Pons (tissue), 1 donor: ENCODE measurements around the gene HHAT.
"Not testable (repeated sequence)": the region's sequence is repeated elsewhere in the genome, so short reads cannot be mapped to it uniquely, and the experiment has no call there.

ENCODE experiments used
- DNase-seq: peaks from one replicate; pipeline ENCODE4 v3.0.0-alpha.2; 2016; ENCODE audit warnings: low spot score

HHAT gene

DNA sequence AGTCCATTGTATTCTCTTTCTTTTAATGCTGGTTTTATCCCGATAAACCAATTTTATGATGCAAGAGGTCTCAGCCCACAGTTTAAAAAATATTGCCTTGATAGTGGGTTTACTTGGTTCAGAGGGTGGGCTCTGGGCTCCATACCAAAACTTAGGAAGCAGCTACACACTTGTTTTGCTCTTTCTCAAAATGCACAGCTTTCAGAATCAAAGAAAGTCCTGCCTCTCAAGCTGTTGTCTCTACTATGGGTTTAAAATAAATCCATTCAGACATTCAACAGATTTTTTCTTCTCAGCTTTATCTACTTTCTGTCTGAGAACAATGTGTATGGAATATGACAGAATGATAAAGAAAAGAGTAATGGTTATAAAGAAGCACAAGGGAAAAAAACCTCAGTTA is 14.8 kb upstream of the HHAT start:
- DNase-seq, result no peak

DNA sequence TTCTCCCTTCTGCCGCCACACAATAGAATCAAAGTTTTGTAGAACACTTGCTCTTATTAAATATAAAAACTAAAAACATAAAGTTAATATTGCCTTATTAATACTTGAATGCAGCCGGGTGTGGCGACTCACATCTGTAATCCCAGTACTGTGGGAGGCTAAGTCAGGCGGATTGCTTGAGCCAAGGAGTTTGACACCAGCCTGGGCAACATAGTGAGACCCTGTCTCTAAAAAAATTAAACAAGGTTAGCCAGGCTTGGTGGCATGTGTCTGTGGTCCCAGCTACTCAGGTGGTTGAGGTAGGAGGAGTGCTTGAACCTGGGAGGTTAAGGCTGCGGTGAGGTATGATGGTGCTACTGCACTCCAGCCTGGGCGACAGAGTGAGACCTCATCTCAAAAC is 13.2 kb upstream of the HHAT start:
- no peak for DNase-seq

DNA sequence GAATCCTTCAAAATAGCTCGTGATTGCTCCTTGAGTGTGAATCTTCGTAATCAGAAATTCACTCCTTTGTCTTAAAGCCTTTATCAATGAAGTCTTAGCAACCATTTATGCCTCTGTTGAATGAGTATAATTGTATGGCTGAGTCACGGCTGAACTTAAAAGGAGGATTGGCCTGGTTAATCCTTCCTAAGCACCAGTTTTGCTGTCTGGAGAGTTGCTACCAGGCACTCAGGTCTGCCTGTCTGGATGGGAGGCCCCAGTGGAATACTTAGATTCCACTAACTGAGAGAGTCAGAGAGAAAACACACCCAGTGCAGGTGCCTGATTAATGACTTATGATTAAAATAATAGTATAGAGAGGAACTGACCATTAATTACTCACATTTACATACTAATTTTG is 7.6 kb upstream of the HHAT start:
- no peak for DNase-seq

DNA sequence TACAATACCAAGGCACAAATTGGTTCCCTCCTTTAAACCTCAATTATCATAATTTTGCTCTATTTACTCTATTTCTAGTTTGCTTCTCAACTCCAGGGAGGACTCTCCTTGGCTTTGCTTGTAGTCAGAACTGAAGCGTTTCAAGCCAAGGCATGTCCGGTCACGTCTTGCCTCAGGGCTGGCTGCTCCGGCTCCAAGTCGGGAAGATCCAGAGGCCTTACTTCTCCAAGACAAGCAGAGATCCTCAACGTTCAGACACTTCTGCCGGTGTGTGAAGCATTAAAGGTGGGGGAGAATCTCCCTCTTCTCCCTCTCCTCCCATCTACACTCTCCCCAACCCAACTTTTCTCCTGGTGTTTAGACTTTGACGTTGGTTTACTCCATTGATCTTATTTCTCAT is 7.2 kb upstream of the HHAT start:
- no peak for DNase-seq

DNA sequence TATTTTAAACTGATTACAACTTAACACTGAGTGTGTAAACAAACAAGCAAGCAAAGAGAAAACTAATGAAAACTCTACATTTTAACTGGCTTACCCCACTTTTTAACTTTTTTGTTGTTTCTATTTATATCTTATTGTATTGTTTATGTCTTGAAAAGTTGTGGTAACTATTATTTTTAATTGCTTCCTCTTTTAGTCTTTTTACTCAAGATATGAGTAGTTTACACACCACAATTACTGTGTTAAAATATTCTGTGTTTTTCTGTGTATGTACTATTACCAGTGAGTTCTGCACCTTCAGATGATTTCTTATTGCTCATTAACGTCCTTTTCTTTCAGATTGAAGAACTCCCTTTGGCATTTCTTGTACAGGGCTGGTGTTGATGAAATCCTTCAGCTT is 4.7 kb upstream of the HHAT start:
- DNase-seq, result no peak

DNA sequence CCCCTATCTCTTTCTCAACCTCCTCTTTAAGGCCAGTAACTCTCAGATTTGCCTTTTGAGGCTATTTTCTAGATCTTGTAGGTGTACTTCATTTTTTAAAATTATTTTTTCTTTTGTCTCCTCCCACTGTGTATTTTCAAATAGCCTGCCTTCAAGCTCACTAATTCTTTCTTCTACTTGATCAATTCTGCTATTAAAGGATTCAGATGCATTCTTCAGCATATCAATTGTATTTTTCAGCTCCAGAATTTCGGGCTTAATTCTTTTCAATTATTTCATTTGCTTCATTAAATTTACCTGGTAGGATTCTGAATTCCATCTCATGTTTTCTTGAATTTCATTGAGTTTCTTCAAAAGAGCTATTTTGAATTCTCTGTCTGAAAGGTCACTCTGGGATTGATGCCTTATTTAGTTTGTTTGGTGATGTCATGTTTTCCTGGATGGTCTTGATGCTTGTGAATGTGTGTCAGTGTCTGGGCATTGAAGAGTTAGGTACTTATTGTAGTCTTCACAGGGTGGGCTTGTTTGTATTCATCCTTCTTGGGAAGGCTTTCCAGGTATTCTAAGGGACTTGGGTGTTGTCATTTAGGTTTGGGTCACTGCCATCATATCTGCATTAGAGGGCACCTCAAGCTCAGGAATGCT is 3.6 kb upstream of the HHAT start:
- no peak for DNase-seq

DNA sequence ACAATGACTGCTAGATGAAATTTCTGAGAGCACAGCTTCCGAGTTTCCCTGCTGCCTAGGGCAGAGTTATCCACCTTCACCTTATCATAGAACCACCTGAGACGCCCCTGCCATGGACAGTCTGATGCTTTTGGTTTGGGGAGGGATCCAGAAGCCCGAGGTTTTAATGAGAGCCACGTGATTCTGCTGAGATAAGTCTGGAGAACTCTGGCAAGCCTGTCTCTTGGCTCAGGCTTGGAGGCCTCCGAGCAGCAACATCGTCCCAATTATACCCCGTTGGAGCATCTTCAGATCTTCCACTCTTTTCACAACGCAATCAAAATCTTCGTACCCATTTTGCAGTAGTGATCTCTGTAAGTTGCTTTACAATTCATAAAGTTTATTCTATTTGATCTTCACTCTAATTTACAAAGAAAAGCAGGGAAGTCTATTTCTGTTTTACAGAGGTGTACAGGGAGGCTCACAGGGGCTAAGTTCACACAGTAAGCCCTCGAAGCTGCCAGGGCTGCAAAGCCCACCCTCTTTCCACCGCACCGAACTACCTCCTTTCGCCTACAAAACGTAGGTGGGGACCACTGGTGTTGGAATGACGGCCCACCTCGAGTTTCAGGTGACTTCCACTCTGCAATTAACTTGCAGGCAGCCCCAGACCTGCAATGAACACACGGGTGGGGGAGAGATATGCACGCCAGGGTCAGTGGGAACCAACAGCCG is 513 bp upstream of the HHAT start:
- peak; percentile 20 for DNase-seq

DNA sequence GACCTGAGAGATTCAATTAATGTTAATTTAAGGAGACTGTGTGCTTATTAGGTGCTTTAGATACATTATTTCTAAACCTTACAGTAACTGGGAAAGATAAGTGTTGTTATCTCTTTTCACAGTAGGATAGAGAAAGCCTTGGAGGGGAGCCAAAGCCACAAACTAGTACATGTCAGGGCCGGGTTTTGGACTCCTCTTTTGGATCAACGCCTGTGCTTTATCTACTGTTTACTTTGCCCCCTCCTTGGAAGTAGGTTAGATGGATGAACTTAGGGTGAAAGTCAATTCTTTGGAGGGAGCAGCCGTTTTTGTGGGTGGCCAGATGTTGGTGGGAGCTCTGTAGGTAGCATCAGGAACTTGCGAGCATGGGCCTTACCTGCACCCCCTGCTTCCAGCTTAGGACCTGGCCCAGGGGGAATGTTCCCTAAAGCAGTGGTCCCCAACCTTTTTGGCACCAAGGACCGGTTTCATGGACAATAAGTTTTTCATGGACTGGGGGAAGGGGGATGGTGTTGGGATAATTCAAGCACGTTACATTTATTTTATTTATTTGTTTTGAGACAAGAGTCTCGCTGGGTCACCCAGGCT is 1.7 kb downstream of the HHAT start:
- DNase-seq, result no peak

DNA sequence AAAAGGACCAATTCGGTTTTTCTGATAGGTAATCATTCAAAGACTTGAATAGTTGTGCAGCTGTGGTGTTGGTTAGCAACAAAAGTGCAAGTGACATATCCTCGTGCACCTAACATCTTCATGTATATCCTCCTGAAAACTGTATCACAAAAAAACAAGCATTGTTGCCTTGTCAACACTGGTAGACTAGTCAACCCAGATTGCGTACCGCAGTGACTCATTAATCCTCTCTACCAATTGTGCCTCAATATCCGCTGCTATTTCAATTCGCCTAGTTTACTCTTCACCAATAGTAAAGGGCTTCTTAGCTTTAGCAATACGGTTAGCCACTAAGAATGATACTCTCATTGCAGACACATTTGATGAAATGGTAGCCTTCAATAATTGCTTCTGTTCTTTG is 3.5 kb downstream of the HHAT start:
- DNase-seq, result no peak

DNA sequence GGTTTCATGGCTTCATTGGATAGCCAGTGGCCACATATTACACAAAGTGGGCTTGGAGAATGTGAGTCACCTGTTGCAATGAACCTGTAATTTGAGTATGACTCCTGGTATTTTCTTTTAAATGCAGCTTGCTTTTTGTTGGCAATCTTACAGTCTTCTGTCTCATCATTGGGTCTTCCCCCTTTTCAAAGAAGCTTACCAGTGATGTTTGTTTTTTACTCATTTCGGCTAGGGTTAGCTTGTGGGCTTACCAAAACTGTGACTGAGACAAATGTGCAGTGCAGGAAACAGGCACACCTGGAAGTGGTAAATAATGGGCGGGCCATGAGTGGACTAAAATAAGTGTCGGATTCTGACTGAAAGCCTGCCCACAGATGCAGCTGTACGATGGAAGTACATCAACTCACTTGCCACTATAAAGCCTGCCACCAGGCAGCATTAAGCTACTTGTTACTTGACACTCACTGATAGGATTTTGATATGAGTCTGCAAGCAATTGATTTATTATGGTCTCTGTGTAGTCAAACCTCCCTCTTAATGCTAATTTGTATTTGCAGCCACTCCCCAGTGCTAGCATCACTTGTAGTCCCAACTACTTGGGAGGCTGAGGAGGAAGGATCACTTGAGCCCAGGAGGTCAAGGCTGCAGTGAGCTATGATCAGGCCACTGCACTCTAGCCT is 4.2 kb downstream of the HHAT start:
- DNase-seq, result no peak

DNA sequence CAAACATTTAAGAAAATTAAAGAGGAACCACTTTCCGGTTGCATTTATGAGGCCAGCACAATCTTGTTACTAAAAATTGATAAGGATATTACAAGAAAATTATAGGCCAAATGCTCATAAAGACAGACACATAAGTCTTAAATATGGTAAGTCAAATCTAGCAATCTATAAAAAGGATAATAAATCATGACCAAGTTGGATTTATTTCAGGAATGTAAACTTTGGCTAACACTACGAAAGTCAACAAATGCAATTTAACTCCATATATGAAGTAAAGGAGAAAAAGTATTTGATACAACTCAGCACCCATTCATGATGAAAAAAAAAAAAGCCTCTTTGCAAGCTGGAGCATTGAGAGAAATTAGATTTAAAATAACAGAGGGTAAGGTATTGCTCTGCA is 6.3 kb downstream of the HHAT start:
- DNase-seq, result no peak

DNA sequence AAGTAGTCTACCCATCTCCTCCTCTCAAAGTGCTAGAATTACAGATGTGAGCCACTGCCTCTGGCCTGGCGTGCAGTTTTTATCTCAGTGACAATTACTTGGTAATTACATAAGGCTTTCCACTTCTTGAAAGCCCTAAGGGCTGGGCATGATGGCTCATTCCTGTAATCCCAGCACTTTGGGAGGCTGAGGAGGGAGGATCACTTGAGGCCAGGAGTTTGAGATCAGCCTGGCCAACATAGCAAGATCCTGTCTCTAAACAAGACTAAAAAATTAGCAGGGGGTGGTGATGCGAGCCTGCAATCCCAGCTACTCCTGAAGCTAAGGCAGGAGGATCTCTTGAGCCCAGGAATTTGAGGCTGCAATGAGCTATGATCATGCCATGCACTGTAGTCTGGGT is 7.7 kb downstream of the HHAT start:
- no peak for DNase-seq

DNA sequence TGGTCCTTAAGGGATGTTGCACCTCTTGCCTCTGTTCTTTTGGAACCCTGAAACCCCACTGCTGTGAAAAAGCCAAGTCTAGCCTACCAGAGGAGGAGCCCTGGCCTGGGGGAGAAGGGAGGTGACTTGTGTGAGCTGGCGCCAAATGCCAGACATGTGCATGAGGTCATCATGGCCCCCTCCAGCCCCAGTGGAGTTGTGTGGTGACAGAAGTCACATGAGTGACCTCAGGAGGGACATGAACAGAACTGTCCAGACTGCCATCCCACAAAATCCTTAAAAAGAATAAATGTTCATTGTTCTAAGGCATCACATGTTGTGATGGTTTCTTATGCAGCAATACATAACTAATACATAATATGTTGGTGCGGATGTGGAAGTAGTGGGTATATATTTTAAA is 10.8 kb downstream of the HHAT start:
- DNase-seq, result no peak

DNA sequence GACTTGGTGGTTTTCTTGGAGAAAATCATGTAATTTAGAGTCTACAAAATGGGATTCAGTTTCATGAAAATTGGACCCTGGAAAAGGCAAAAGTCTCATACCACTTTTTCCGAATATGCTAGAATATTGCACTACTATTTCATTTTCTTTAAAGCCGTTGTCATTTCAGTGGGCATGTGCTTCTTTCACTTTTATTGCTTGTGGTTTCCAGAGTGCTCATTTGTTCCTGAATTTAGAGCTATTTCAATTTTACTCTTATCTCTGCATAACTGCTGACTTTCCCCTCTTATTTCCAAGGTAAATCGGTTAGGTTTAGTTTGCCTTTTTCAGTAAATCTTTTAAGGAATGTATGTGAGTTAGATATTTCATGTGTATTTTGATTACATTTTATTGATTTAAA is 11.6 kb downstream of the HHAT start:
- DNase-seq, result no peak

DNA sequence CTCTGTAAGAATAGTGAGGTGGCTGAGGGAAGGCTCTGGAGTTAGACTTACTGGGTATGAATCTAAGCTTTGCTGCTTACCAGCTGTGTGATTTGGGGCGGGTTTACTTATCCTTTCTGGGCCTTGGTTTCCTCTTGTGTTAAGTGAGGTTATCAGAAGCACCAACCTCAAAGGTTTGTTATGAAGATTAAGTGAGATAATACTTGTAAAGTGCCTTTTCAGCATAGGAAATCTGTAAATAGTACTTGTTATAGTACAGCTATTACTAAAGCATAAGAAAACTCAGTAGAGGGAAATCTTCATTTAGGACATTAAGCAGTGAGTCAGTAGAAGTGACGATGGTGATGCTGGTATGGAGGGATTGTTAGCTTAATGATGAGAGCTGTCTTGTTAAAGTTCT is 12.1 kb downstream of the HHAT start:
- DNase-seq, result no peak

DNA sequence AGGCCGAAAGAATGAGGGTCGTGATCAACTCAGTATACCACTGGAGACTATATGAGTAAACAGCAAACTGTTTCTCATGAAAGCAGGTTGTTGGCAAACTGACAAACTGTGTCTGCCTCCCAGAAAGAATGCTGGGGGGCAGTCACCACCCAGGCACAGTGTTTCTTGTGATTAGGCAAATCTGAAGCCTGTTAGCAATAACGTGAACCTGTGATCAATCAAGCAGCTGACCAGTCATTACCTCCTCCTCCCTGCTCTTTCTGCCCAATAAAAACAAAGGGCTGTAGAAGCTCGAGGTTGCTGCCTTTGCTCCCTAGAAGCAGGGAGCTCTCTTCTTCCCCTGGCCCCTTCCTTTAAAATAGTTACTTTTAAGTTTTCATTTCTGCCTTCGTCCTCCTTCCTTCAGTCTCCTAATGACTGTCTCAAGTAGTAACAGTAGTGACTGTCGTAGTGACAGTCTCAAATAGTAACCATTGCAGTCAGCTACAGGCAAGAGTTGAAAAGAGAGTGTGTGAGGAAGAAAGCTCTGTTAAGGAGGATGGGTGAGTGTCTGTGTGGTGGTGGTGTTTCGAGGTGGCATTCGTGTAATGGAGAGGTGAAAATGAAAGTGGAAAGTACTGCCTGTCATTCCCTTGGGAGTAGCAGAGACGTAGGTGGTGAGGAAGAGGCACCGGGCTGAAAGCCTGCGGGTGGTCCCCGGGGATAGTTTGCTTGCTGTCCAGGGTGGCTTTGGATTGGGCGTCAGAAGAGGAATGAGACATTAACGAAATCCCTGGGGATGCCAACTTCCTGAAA is 14.5 kb downstream of the HHAT start:
- no peak for DNase-seq

DNA sequence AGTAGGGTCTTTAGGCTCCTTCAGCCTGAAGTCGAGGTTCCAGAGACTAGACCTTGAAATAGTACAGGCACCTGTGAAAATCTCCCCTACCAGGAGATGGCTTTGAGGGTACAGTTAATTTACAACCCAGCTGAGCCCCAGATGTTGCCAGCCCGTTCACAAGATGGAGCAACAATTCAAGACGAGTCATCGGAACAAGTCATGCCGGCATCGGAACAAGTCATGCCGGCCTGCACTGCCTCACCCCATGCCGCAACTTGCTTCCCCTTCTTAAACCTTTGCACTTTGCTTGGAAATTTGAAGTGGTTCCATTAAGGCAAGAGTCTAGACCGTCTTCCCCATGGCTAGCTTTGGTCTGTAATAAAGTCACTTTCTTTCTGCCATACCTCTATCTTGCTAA is 16.0 kb downstream of the HHAT start:
- no peak for DNase-seq

DNA sequence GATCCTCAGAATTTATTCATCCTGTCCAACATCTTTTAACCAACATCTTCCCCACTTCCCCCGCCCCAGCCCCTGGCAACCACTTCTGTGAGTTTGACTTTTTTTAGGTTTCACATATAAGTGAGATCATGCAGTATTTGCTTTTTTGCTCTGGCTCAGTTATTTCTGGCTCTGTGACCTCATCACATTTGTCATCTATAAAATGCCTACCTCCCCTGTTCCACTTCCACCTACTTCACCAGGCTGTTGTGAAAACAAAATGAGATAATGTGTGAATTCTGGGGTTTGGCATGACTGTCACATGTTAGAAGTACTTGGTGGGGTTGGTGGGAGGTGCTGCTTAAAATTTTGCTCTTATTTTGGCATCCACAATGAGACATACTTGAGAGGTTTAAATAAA is 18.4 kb downstream of the HHAT start:
- DNase-seq, result no peak

DNA sequence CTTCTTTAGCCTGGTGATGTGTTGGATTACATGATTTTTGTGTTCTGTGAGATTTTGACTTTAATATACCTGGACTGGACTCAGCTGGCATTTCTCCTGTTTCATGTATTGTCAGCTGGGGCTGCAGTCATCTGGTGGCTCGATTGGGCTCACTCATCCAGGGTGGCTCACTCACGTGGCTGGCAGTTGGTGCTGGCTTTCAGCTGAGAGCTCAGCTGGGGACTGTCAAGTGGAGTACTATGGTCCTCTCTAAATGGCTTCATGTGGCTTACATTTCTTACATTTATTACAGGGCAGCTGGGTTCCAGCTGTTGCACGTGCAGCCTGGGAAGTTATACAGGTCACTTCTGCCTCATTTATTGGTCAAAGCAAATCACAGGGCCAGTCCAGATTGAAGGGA is 22.8 kb downstream of the HHAT start:
- no peak for DNase-seq

DNA sequence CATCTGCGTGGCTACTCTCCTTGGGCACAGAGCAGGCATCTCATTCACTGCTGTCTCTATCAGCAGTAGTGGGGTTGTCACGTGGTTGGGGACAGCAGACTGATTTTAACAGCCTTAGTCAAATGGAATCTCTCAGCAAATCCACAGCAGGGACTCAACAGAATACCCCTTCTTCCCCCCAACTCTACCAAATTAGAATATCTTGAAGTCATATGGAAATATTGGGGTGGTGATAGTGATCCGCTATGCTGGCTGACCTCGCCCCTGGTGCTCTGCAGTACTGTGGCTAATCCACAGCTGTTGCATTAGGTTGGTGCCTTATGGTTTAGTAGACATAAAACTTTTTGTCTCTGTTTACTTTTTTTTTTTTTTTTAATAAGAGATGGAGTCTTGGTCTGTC is 23.9 kb downstream of the HHAT start:
- no peak for DNase-seq

DNA sequence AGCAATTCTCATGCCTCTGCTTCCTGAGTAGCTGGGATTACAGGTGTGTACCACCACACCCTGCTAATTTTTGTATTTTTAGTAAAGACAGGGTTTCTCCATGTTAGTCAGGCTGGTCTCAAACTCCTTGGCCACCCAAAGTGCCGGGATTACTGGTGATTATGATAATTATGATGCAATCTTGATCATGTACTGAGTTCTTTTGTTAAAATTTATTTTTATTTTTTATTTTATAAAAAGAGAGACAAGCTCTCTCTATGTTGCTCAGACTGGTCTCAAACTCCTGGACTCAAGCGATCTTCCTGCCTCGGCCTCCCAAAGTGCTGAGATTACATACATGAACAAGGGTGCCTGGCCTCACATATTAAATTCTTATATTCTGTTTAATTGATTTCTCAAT is 25.6 kb downstream of the HHAT start:
- DNase-seq, result not testable (repeated sequence)

DNA sequence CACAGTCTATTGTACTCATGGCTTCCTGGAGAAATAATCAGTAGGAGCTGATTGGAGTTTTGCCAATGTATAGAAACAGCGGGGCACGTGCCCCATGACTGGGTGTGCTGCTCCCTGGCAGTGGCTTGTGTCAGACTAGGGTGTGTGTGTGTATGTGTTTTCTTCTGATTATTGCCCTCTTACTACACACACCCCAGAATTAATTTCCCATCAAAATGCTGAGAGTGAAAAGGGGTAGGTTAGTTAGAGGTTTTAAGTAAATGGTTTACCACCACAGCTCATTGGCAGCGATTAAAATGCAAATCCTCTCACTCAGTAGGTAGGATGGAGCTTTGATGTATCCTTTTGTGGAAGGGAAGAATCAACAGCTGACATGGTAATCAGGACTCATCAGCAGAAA is 29.9 kb downstream of the HHAT start:
- no peak for DNase-seq
